K562 (cell line): ENCODE measurements around the gene UBR3.

Experiments used
- SAFB ChIP-seq: fragments of 200-400 bp; formaldehyde crosslinking; IDR thresholded peaks from 2 replicates; pipeline ENCODE4 v1.6.1; 2017; ENCODE audit warnings: low read depth, low read length, borderline replicate concordance
- TRIM24 ChIP-seq, 2 experiments: fragments of 450-650 bp; IDR thresholded peaks; 2 replicates each; pipeline ENCODE4 v1.6.1; 2016

DNA sequence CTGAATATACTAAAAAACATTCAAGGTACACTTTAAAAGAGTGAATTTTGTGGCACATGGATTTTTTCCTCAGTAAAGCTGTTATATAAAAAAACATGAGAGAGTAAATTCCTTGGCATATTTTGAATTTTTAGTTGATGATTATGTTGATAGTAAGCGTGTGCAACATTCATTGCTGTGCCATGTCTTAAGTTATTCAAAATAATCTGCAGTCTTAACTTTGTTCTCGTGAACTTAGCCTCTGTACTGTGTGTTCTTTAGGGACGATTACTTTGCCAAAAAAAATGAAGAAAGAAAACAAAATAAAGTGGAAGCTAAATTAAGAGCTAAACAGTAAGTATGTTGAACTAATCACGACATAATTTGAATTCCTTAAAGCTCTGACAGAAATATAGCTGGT, 19.0 kb upstream of the UBR3 start:
- TF ChIP-seq TRIM24 (IDR thresholded peaks at IDR 0.05), result no peak
- no peak for TF ChIP-seq SAFB
